Measurements from ENCODE around the gene OPCML.

Gene OPCML

DNA sequence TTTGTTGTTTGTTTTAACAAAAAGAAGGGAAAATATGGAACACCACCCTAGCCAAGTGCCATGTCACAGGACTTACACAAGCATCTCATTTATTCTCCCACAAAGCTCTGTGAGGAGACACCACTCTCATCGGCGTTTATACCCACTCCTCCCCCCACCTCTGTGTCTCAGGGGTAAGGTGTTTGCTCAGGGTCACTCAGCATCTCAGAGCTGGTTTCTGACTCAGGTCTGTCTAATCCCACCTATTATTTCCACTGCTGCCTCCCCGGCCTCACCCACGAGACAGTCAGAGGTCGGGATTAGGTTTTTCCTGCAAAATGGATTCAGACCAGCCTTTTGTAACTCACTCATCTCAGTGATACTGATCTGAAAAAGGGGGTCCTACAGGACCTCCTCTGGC, 786.0 kb downstream of the OPCML start:
- Histone ChIP-seq H3K9me2 (ENCODE audit: low read depth, low read length) (no peaks in the 10 kb centered on the region), H3F3A (ENCODE audit: insufficient read depth, low read length) (no peaks in the 10 kb centered on the region), H3K9me3 (ENCODE audit: low read length) (no peaks in the 10 kb centered on the region), H3K4me2 (ENCODE audit: low read length) (no peak overlapping the region), H3K79me2 (ENCODE audit: insufficient read depth, low read length) (no peaks in the 10 kb centered on the region), H3K27me3 (ENCODE audit: insufficient read depth, low read length) (no peaks in the 10 kb centered on the region), H3K4me1 (ENCODE audit: insufficient read depth, low read length, severe bottlenecking) (no peaks in the 10 kb centered on the region), H4K20me1 (ENCODE audit: insufficient read depth, low read length) (no peaks in the 10 kb centered on the region), H2AFZ (ENCODE audit: low read length) (no peak overlapping the region), H3K27ac (ENCODE audit: low read depth, low read length, poor library complexity, severe bottlenecking) (no peak overlapping the region), H3K9ac (ENCODE audit: low read length) (no peak overlapping the region), H3K36me3 (ENCODE audit: insufficient read depth, low read length) (no peaks in the 10 kb centered on the region), H3K4me3 (ENCODE audit: low read depth, low read length, poor library complexity, severe bottlenecking) (no peak overlapping the region)
- no peak for TF ChIP-seq CTCF (IDR thresholded peaks at IDR 0.05; ENCODE audit: low read length)
- no peak for TF ChIP-seq EZH2 (IDR thresholded peaks at IDR 0.05; ENCODE audit: borderline replicate concordance, low read length)

DNA sequence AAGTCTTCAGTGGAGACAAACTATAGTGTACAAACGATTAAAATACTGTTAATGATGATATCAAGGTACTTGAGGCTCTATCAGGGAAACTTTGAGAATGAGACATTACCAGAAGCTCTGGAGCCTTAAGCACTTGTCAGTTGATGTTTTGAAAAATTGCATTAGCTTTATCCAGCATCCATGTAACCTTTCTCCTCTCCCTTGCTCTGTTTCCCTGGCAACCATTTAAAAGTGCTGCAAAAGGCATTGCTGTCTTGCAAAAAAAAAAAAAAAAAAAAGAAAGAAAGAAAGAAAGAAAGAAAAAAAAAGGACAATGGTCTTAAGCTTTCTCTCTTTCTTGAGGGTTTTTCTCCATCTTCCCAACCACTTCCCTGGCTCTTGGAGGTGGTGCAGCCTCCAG, 787.0 kb downstream of the OPCML start:
- H3K36me3 ChIP-seq (ENCODE audit: insufficient read depth, low read length): no peaks in the 10 kb centered on the region
- no peaks in the 10 kb centered on the region for H3K79me2 ChIP-seq (ENCODE audit: insufficient read depth, low read length)
- no peaks in the 10 kb centered on the region for H3K4me1 ChIP-seq (ENCODE audit: insufficient read depth, low read length, severe bottlenecking)
- H3K9me2 ChIP-seq (ENCODE audit: low read depth, low read length): no peaks in the 10 kb centered on the region
- no peak overlapping the region for H3K4me2 ChIP-seq (ENCODE audit: low read length)
- no peak overlapping the region for H2AFZ ChIP-seq (ENCODE audit: low read length)
- no peak overlapping the region for H3K4me3 ChIP-seq (ENCODE audit: low read depth, low read length, poor library complexity, severe bottlenecking)
- no peaks in the 10 kb centered on the region for H3K27me3 ChIP-seq (ENCODE audit: insufficient read depth, low read length)
- no peaks in the 10 kb centered on the region for H4K20me1 ChIP-seq (ENCODE audit: insufficient read depth, low read length)
- no peaks in the 10 kb centered on the region for H3F3A ChIP-seq (ENCODE audit: insufficient read depth, low read length)
- no peak overlapping the region for H3K9ac ChIP-seq (ENCODE audit: low read length)
- H3K9me3 ChIP-seq (ENCODE audit: low read length): no peaks in the 10 kb centered on the region
- H3K27ac ChIP-seq (ENCODE audit: low read depth, low read length, poor library complexity, severe bottlenecking): no peak overlapping the region
- TF ChIP-seq EZH2 (IDR thresholded peaks at IDR 0.05; ENCODE audit: borderline replicate concordance, low read length): no peak
- TF ChIP-seq CTCF (IDR thresholded peaks at IDR 0.05; ENCODE audit: low read length): no peak

GRCh38 chr11:132744771-132745170, 787.5 kb downstream of the OPCML start:
- Histone ChIP-seq H3K4me2 (ENCODE audit: low read length) (no peak overlapping the region), H3K9me2 (ENCODE audit: low read depth, low read length) (no peaks in the 10 kb centered on the region), H3K9ac (ENCODE audit: low read length) (no peak overlapping the region), H2AFZ (ENCODE audit: low read length) (no peak overlapping the region), H3K9me3 (ENCODE audit: low read length) (no peaks in the 10 kb centered on the region), H3K27ac (ENCODE audit: low read depth, low read length, poor library complexity, severe bottlenecking) (no peak overlapping the region), H3K4me3 (ENCODE audit: low read depth, low read length, poor library complexity, severe bottlenecking) (no peak overlapping the region), H3K36me3 (ENCODE audit: insufficient read depth, low read length) (no peaks in the 10 kb centered on the region), H3K4me1 (ENCODE audit: insufficient read depth, low read length, severe bottlenecking) (no peaks in the 10 kb centered on the region), H3K79me2 (ENCODE audit: insufficient read depth, low read length) (no peaks in the 10 kb centered on the region), H4K20me1 (ENCODE audit: insufficient read depth, low read length) (no peaks in the 10 kb centered on the region), H3F3A (ENCODE audit: insufficient read depth, low read length) (no peaks in the 10 kb centered on the region), H3K27me3 (ENCODE audit: insufficient read depth, low read length) (no peaks in the 10 kb centered on the region)
- TF ChIP-seq EZH2 (IDR thresholded peaks at IDR 0.05; ENCODE audit: borderline replicate concordance, low read length): no peak
- TF ChIP-seq CTCF (IDR thresholded peaks at IDR 0.05; ENCODE audit: low read length): no peak

Data from OCI-LY1 (cell line).